COLO668 (cell line): Measurements from ENCODE around the gene ERI3.

Source experiments
- DNase-seq: peaks from one replicate; lab custom pipeline; 2025; ENCODE audit not compliant: unreplicated experiment; lab: John Stamatoyannopoulos, UW

ERI3 gene

GRCh38 chr1:44263568-44264450, 91.2 kb downstream of the ERI3 start:
- DNase-seq: no peak

GRCh38 chr1:44262816-44263567, 92.1 kb downstream of the ERI3 start:
- no peak for DNase-seq

DNA sequence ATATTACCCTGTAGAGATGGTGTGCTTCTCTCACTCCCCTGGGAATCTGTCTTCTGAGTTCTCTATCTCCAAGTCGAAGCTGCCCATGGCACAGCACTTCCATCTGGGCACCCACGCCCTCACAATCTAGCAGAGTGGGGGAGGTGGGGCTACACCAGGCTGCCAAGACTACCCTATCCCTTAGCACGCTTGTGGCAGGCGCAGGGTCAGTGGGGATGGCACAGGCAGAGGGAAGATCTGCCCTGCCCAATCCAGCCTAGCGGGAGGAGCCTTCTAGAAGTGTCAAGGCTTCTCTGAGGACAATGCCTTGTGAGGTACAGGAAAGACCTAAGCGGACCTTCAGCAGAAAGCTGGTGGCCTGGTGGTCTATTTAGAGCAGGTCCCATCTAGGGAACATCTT, 92.6 kb downstream of the ERI3 start:
- no peak for DNase-seq

DNA sequence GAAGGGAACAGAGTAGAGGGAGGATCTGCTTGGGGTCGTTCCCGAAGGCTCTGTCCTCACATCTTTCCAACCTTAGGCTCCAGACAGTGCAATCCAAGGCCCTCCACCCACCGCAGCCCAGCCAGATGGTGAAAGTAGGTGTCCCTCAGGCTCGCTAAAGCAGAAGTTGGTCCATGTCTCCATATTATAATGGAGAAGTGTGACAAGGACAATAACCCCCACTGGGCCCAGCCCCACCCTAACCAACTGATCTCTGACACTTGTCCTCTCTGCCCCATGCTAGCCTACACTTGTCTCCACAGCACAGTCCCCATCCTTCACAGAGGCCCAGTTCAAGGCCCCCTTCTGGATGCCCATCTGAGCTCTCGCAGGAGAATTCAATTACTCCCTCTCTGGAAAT, 93.1 kb downstream of the ERI3 start:
- DNase-seq: no peak

DNA sequence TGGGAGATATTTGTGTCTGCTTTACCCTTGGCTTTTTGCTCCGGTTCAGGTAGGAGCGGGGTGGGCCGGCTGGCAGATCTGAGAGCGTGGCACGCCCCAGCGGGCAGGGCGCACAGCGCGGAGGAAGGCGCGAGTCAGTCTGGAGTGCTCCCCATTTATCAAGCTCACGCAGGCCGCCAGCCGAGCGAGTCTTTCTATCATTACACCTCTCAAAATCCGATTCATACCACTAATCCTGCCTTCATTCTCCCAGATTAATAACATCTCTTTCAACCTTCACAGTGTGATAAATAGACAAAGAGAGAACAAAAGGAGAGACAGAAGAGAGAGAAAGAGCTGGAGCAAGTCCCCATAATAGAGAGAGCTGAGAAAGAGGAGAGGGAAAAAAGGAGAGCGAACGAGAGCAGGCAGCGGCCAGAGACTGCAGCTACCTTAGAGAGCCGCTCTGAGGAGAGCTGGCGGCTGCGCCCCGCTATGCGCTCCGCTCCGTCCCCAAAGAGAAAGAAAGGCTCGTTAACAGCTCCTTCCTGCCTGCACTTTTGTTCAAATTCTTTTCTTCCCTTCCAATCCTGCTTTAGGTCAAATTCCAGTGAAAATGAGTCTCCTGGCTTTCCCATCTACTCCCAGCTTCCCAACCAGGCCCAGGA, 93.8 kb downstream of the ERI3 start:
- no peak for DNase-seq

GRCh38 chr1:44260792-44261170, 94.3 kb downstream of the ERI3 start:
- no peak for DNase-seq

DNA sequence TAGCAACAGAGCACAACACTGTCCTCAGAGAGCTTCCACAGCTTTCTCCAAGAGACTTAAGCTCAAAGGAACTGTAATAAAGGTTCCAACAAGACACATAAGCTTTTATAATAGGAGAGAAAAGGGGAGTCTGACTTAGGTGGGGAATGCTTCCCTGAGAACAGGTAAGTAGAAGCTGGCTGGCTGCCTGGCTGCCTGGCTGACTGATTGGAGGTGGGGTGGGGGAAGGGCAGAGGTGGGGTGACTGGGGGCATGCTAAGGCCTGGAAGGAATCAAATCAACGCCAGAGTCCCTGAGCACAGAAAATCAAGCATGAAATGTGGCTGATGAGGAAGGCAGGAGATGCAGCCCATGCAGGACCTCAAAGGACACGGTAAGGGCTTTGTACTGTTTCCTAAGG, 96.0 kb downstream of the ERI3 start:
- DNase-seq: no peak

GRCh38 chr1:44256762-44257554, 98.1 kb downstream of the ERI3 start:
- DNase-seq: no peak

- DNase-seq: no peak
Measured at GRCh38 chr1:44254392-44254910, 100.6 kb downstream of the ERI3 start.

DNA sequence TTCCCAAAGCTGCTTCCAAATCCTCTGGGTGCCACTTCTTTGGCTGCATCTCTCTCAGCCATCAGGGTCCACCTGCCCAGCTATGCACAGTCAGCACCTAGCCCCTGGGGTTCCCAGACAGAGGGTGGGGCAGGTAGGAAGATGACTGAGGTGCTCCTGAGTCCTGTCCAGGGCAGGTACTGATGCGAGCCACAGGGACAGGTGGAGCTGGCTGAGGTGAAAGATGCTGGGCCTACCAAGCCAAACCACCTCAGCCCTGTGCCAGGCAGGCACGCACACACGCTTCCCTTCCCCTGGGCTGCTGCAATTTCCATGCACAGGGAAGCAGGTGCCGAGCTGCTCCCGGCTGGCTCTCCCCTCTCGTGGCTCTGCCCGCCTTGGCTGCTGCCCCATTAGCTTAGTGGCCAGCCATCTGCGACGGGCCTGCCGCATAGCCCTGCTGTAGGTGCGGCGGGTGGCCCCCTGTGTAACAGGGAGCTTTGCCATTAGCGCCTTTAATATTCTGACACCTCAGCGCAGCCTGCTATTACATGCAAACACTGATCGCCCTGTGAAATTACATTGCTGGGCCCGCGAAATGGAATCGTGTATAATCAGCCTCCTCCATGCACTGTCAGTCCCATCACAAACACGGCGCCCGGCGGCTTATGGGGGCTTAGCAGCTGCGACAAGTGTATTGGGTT, 102.9 kb downstream of the ERI3 start:
- peak; percentile 75 for DNase-seq

DNA sequence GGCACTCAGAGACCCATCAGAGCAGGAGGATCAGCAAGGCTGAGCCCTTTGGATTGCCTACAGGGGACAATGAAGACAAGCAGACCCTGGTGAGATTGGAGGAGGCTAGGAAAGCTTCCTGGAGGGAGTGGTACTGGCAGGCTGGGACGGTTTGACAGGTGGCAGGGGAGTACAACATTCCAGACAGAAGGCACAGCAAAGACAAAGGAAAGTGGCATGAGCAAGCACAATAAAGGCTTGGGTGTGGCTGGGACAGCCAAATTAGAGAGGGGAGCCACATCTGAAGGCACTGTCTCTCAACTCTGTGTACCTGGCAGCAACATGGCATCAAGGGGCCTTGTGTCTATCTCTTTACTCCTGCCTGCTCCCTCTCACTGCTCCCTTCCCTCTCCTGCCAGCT, 103.6 kb downstream of the ERI3 start:
- no peak for DNase-seq

- no peak for DNase-seq
Measured at GRCh38 chr1:44250068-44250781, 104.8 kb downstream of the ERI3 start.

GRCh38 chr1:44249543-44249942, 105.5 kb downstream of the ERI3 start:
- peak; percentile 84 for DNase-seq

- peak; percentile 76 for DNase-seq
Measured at GRCh38 chr1:44246806-44247205, 108.3 kb downstream of the ERI3 start.

GRCh38 chr1:44244986-44245385, 110.1 kb downstream of the ERI3 start:
- no peak for DNase-seq

GRCh38 chr1:44243782-44244495, 111.1 kb downstream of the ERI3 start:
- no peak for DNase-seq

GRCh38 chr1:44242746-44243145, 112.3 kb downstream of the ERI3 start:
- DNase-seq: no peak

- DNase-seq: no peak
Measured at GRCh38 chr1:44240802-44241671, 114.0 kb downstream of the ERI3 start.
